GM19438 (cell line): ENCODE data around the gene ARHGEF2.
"Not testable (repeated sequence)": the region's sequence is repeated elsewhere in the genome, so short reads cannot be mapped to it uniquely, and the experiment has no call there.

Experiments used
- ATAC-seq: cut with Tn5 transposase; IDR thresholded peaks from one replicate; pipeline ENCODE4 v1.9.1; 2021; ENCODE audit warnings: low read depth; ENCODE audit not compliant: unreplicated experiment

ARHGEF2 gene

GRCh38 chr1:155946633-155947219, 31.6 kb downstream of the ARHGEF2 start:
- ATAC-seq = no peak

- no peak for ATAC-seq
These were observed 33.9 kb downstream of the ARHGEF2 start for GRCh38 chr1:155944444-155944799.

GRCh38 chr1:155942578-155943141, 35.7 kb downstream of the ARHGEF2 start:
- ATAC-seq = no peak

- no peak for ATAC-seq
These were observed 36.4 kb downstream of the ARHGEF2 start for GRCh38 chr1:155941845-155942531.

GRCh38 chr1:155940993-155941844, 37.1 kb downstream of the ARHGEF2 start, which contains the start of gene RXFP4:
RXFP4 (plus strand) TSS chr1:155941638; CDS start chr1:155941710, 72 bp downstream.
- no peak for ATAC-seq

GRCh38 chr1:155940482-155940992, 37.8 kb downstream of the ARHGEF2 start:
- ATAC-seq = no peak

GRCh38 chr1:155938220-155938627, 40.1 kb downstream of the ARHGEF2 start:
- ATAC-seq = no peak

GRCh38 chr1:155934936-155935590, 43.3 kb downstream of the ARHGEF2 start:
- no peak for ATAC-seq

- ATAC-seq = peak; percentile 94
These were observed 44.0 kb downstream of the ARHGEF2 start, which contains the start of gene KHDC4 for GRCh38 chr1:155934097-155934935. KHDC4 (minus strand) TSS chr1:155934413; CDS start chr1:155934373, 40 bp downstream.

GRCh38 chr1:155933591-155934096, 44.7 kb downstream of the ARHGEF2 start:
- ATAC-seq = no peak

- ATAC-seq = no peak
These were observed 45.9 kb downstream of the ARHGEF2 start for GRCh38 chr1:155932487-155932886.

- no peak for ATAC-seq
These were observed 46.3 kb downstream of the ARHGEF2 start for GRCh38 chr1:155932081-155932480.

- no peak for ATAC-seq
These were observed 46.9 kb downstream of the ARHGEF2 start for GRCh38 chr1:155931332-155932038.

- ATAC-seq = not testable (repeated sequence)
These were observed 47.6 kb downstream of the ARHGEF2 start for GRCh38 chr1:155930725-155931124.

- ATAC-seq = no peak
These were observed 49.3 kb downstream of the ARHGEF2 start for GRCh38 chr1:155929057-155929456.

- ATAC-seq = no peak
These were observed 52.8 kb downstream of the ARHGEF2 start for GRCh38 chr1:155925506-155925905.

GRCh38 chr1:155920717-155921116, 57.6 kb downstream of the ARHGEF2 start:
- no peak for ATAC-seq

- no peak for ATAC-seq
These were observed 58.5 kb downstream of the ARHGEF2 start for GRCh38 chr1:155919801-155920200.

- ATAC-seq = no peak
These were observed 59.7 kb downstream of the ARHGEF2 start for GRCh38 chr1:155918660-155919059.
